ENCODE measurements around the gene PSKH1.

GRCh38 chr16:67860589-67861398 lies 32.3 kb upstream of the PSKH1 start:
- TF ChIP-seq MAX (IDR thresholded peaks at IDR 0.05), result no peak
- TF ChIP-seq, protein P1, sequence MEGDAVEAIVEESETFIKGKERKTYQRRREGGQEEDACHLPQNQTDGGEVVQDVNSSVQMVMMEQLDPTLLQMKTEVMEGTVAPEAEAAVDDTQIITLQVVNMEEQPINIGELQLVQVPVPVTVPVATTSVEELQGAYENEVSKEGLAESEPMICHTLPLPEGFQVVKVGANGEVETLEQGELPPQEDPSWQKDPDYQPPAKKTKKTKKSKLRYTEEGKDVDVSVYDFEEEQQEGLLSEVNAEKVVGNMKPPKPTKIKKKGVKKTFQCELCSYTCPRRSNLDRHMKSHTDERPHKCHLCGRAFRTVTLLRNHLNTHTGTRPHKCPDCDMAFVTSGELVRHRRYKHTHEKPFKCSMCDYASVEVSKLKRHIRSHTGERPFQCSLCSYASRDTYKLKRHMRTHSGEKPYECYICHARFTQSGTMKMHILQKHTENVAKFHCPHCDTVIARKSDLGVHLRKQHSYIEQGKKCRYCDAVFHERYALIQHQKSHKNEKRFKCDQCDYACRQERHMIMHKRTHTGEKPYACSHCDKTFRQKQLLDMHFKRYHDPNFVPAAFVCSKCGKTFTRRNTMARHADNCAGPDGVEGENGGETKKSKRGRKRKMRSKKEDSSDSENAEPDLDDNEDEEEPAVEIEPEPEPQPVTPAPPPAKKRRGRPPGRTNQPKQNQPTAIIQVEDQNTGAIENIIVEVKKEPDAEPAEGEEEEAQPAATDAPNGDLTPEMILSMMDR (IDR thresholded peaks at IDR 0.05; ENCODE audit: low read depth, low read length, missing input control), result no peak
- TF ChIP-seq TAF1 (conservative IDR thresholded peaks at IDR 0.05), result no peak
- TF ChIP-seq RAD21 (IDR thresholded peaks at IDR 0.05), result no peak
- no peak for TF ChIP-seq YY1 (IDR thresholded peaks at IDR 0.05)
- TF ChIP-seq SP1 (IDR thresholded peaks at IDR 0.05), result no peak
- TF ChIP-seq, protein P2, sequence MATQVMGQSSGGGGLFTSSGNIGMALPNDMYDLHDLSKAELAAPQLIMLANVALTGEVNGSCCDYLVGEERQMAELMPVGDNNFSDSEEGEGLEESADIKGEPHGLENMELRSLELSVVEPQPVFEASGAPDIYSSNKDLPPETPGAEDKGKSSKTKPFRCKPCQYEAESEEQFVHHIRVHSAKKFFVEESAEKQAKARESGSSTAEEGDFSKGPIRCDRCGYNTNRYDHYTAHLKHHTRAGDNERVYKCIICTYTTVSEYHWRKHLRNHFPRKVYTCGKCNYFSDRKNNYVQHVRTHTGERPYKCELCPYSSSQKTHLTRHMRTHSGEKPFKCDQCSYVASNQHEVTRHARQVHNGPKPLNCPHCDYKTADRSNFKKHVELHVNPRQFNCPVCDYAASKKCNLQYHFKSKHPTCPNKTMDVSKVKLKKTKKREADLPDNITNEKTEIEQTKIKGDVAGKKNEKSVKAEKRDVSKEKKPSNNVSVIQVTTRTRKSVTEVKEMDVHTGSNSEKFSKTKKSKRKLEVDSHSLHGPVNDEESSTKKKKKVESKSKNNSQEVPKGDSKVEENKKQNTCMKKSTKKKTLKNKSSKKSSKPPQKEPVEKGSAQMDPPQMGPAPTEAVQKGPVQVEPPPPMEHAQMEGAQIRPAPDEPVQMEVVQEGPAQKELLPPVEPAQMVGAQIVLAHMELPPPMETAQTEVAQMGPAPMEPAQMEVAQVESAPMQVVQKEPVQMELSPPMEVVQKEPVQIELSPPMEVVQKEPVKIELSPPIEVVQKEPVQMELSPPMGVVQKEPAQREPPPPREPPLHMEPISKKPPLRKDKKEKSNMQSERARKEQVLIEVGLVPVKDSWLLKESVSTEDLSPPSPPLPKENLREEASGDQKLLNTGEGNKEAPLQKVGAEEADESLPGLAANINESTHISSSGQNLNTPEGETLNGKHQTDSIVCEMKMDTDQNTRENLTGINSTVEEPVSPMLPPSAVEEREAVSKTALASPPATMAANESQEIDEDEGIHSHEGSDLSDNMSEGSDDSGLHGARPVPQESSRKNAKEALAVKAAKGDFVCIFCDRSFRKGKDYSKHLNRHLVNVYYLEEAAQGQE (IDR thresholded peaks at IDR 0.05), result no peak
- no peak for TF ChIP-seq JUND (IDR thresholded peaks at IDR 0.05)
- TF ChIP-seq GABPA (IDR thresholded peaks at IDR 0.05 in 1 of 2, conservative IDR thresholded peaks at IDR 0.05 in 1 of 2), result no peak

Data from liver (tissue), 3 donors.